GM12874 (cell line): Measurements from ENCODE around the gene ZSCAN29.

Experiments used
- CTCF ChIP-seq: IDR thresholded peaks from 2 replicates; pipeline ENCODE4 v1.5.1; 2011; ENCODE audit warnings: low read depth, mild to moderate bottlenecking, control low read depth, low read length, moderate library complexity; ENCODE audit not compliant: insufficient read depth

ZSCAN29 gene

GRCh38 chr15:43316971-43317346 lies 53.9 kb downstream of the ZSCAN29 start:
- no peak for TF ChIP-seq CTCF

- no peak for TF ChIP-seq CTCF
Measured at GRCh38 chr15:43316016-43316970, 54.5 kb downstream of the ZSCAN29 start.

DNA sequence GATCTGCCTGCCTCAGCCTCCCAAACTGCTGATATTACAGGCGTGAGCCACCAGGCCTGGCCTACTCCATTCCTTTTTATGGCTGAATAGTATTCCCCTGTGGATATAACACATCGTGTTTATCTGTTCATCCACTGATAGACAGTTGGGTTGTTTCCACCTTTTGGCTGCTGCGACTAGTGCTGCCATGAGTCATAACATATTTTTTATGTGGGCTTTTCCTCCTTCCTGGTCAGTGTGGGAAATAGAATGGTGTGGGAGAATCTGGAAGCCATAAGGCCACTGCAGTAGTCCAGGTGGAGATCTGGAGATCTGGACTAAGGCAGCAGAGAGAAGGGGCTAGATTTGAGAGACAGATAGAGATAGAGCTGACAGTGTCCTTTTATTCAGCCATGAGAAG lies 56.7 kb downstream of the ZSCAN29 start:
- no peak for TF ChIP-seq CTCF

- TF ChIP-seq CTCF, result no peak
Measured at GRCh38 chr15:43312378-43312777, 58.5 kb downstream of the ZSCAN29 start.
